ENCODE data around the gene DUSP28.

Gene DUSP28

GRCh38 chr2:240604291-240604938 lies 44.3 kb downstream of the DUSP28 start:
- DNase-seq (ENCODE audit: low spot score): peak; percentile 69
- TF ChIP-seq CTCF (IDR thresholded peaks at IDR 0.05; ENCODE audit: borderline replicate concordance, control extremely low read depth, extremely low read depth, insufficient read depth, missing control alignments): no peak

GRCh38 chr2:240604939-240605716 lies 45.0 kb downstream of the DUSP28 start:
- DNase-seq (ENCODE audit: low spot score): no peak
- in situ Hi-C loops (cut with MboI; ENCODE audit: low sequenced_read_pairs, unreplicated experiment): no loop called here

More at GRCh38 chr2:240604291-240604938, 44.3 kb downstream of the DUSP28 start:
- in situ Hi-C loops (cut with MboI; ENCODE audit: low sequenced_read_pairs, unreplicated experiment): no loop called here

GRCh38 chr2:240605867-240606743 lies 45.9 kb downstream of the DUSP28 start:
- DNase-seq (ENCODE audit: low spot score): no peak
- in situ Hi-C loops (cut with MboI; ENCODE audit: low sequenced_read_pairs, unreplicated experiment): no loop called here
- TF ChIP-seq CTCF (IDR thresholded peaks at IDR 0.05; ENCODE audit: borderline replicate concordance, control extremely low read depth, extremely low read depth, insufficient read depth, missing control alignments): no peak

More at GRCh38 chr2:240604939-240605716, 45.0 kb downstream of the DUSP28 start:
- no peak for TF ChIP-seq CTCF (IDR thresholded peaks at IDR 0.05; ENCODE audit: borderline replicate concordance, control extremely low read depth, extremely low read depth, insufficient read depth, missing control alignments)

GRCh38 chr2:240611601-240612210 lies 51.5 kb downstream of the DUSP28 start:
- in situ Hi-C loops (cut with MboI; ENCODE audit: low sequenced_read_pairs, unreplicated experiment): no loop called here
- DNase-seq (ENCODE audit: low spot score): no peak
- TF ChIP-seq CTCF (IDR thresholded peaks at IDR 0.05; ENCODE audit: borderline replicate concordance, control extremely low read depth, extremely low read depth, insufficient read depth, missing control alignments): no peak
